ENCODE results near the gene CEP128.

GRCh38 chr14:80762641-80763228, 178.8 kb downstream of the CEP128 start:
- no peak for TF ChIP-seq CTCF (IDR thresholded peaks at IDR 0.05)
- TF ChIP-seq POLR2A (IDR thresholded peaks at IDR 0.05), result no peak
- no peak for TF ChIP-seq EP300 (IDR thresholded peaks at IDR 0.05)

Data from suprapubic skin (tissue), 3 donors.